Stomach (tissue), 4 donors: ENCODE results near the gene DCHS2.

Experiments used
- POLR2A ChIP-seq, 4 donors: fragments of 450-650 bp; IDR thresholded peaks; one replicate each; pipeline ENCODE4 v1.6.1; 2016; ENCODE audit warnings: antibody characterized with exemption in 4 of 4, control low read depth in 2 of 4, mild to moderate bottlenecking in 1 of 4, moderate library complexity in 1 of 4
- POLR2AphosphoS5 ChIP-seq, 3 donors: sonication (generic); formaldehyde crosslinking; IDR thresholded peaks; one replicate each; pipeline ENCODE4 v1.6.1; 2016; ENCODE audit warnings: antibody characterized with exemption in 3 of 3
- TF ChIP-seq, protein P1 (sequence below), 7 experiments: fragments of 450-650 bp in 4 of 7; fragments of 200-600 bp in 3 of 7; sonication (generic) in 3 of 7; IDR thresholded peaks; one replicate each; pipeline ENCODE4 v1.5.1; 2016 to 2019; ENCODE audit warnings: antibody characterized with exemption in 7 of 7, control low read depth in 2 of 7, mild to moderate bottlenecking in 1 of 7

DNA sequence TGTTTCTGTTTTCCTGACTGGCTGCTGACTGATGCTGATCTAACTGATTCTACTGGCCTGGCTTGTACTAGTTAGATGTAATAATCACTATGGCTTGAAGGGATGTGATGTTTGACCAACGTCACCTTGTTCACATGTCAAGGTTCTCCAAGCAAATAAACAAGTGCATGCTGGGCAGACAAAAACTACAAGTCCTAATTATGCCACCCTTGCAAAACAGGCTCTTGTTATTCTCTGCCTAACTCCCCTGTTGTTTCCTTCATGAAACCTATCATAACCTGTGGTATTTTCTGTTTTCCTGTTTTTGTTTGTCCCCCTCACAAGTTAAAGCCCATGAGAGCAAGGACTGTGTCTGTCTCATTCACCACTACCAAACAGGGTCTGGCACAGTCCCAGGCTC lies 146.2 kb downstream of the DCHS2 start:
- TF ChIP-seq POLR2AphosphoS5 (IDR thresholded peaks at IDR 0.05) (no peak), POLR2A (IDR thresholded peaks at IDR 0.05) (no peak)
- TF ChIP-seq, protein P1, sequence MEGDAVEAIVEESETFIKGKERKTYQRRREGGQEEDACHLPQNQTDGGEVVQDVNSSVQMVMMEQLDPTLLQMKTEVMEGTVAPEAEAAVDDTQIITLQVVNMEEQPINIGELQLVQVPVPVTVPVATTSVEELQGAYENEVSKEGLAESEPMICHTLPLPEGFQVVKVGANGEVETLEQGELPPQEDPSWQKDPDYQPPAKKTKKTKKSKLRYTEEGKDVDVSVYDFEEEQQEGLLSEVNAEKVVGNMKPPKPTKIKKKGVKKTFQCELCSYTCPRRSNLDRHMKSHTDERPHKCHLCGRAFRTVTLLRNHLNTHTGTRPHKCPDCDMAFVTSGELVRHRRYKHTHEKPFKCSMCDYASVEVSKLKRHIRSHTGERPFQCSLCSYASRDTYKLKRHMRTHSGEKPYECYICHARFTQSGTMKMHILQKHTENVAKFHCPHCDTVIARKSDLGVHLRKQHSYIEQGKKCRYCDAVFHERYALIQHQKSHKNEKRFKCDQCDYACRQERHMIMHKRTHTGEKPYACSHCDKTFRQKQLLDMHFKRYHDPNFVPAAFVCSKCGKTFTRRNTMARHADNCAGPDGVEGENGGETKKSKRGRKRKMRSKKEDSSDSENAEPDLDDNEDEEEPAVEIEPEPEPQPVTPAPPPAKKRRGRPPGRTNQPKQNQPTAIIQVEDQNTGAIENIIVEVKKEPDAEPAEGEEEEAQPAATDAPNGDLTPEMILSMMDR (IDR thresholded peaks at IDR 0.05) = no peak
